Stromal cell of bone marrow (primary cell): ENCODE data around the gene KIF5C.

Experiments
- DNase-seq: peaks from one replicate; pipeline ENCODE4 v3.0.0-alpha.2; 2012; ENCODE audit warnings: low read depth

The KIF5C gene

DNA sequence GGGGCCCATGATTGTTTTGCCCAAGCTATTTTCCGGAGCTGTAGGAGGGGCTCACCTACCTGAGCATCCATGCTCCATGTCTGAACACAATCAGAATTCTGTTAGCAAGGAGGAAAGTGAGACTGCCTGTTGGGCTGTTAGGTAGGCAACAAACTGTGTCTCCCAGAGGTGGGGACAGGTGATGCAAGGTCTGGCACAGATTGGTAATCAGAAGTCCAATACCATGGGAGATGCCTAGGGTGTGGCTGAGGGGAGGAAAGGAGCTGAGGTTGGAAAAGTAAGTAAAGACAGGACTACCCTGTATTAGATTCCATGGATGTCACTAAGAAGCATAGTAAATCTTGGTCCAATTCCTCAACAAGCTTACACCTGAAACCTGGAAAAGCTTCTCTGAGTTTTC is 166.5 kb downstream of the KIF5C start:
- no peak for DNase-seq

DNA sequence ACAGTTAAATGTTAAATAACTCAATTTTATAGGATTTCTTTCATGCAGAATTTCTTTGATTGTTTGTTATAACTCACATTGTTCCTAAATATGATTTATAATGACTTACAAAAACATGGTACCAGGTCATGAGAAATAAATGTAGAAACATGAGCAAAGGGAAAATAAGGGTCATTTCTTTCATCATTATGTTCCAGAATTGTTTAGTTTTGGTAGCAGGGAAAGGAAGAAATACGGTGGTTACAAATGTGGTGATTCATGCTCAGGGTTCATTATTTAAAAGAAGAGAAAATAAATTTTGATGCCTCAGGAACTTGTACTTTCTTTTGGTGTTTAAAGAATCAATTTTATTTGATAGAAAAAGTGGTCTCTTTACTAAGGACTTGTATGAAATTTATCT is 167.9 kb downstream of the KIF5C start:
- DNase-seq = no peak

DNA sequence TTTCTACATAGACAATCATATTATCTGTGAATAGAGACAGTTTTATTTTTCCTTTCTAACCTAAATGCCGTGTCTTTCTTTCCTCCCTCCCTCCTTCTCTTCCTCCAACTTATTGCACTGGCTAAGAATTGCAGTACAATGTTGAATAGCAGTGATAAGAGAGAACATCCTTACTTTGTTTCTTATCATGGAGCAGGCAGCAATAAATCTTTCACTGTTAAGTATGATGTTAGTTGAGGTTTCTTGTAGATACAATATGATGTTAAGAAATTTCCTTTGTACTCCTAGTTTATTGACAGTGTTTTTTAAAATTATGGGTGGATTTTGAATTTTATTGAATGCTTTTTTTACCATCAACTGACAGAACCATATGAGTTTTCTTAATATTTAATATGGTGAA is 169.5 kb downstream of the KIF5C start:
- DNase-seq = no peak

DNA sequence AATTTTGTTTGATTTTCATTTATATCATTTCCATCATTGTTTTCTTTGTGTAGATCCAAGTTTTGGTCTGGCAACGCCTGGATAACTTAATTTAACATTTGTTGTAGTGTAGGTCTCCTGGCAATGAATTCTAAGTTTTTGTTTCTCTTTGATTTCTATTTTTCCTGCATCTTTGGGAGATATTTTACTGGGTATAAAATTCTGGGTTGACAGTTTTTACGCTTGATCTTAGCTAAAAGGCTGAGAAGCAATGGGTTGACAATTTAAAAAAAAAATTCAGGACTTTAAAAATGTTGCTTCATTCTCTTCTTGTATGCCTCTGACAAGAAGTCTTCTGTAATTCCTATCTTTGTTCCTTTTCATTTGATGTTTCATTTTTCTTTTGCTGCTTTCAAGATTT is 172.1 kb downstream of the KIF5C start:
- DNase-seq = no peak

DNA sequence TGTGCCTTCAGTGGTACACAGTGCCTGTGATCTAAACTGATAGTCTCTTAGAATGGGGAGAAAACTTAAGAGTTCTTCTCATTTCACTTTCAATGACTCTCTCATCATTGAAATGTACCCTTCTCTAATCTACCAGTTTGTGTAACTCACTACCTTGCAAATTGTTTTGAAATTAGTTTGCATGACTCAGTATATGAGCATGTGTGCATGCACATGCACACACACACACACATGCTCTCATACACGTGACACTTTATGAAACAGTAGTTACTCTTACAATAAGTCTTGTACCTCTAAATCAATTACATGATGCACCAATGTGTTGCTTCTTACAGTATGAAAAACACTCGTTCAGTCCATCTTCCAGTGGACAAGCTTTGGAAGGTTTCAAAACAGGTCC is 174.1 kb downstream of the KIF5C start:
- no peak for DNase-seq

DNA sequence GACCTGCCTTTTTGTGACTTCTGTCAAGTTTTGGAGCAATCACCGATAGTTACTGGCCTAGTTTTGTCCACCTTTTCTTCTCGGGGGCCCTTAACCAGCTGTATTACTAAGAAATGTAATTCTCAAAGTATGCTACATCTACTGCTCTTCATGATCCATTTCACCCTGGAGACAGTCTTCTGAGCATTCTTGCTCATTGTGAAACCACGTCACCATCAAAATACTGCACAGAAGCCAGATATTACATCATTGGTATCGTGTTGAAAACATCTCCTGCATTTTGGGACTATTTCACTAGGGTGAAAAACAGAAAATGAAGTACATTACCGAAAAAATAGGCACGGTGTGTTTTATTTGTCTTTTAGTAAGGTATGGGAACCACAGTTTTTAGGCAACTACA is 175.2 kb downstream of the KIF5C start:
- peak; percentile 77 for DNase-seq

DNA sequence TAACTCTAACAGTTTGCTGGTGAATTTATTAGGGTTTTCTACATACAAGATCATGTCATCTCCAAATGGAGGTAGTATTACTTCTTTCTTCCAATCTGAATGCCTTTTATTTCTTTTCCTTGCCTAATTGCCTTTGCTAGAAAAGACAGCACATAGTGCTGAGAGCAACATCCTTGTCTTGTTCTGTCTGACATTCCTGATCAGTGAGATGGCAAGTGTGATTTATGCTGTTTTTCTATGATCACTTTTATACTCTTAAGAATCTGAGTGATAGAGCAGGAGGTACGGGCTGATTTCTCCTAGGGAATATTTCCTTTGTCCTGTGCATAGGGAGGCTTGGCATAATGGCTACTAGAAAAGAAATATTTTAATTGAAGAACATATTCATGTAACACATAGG is 180.7 kb downstream of the KIF5C start:
- DNase-seq = no peak

DNA sequence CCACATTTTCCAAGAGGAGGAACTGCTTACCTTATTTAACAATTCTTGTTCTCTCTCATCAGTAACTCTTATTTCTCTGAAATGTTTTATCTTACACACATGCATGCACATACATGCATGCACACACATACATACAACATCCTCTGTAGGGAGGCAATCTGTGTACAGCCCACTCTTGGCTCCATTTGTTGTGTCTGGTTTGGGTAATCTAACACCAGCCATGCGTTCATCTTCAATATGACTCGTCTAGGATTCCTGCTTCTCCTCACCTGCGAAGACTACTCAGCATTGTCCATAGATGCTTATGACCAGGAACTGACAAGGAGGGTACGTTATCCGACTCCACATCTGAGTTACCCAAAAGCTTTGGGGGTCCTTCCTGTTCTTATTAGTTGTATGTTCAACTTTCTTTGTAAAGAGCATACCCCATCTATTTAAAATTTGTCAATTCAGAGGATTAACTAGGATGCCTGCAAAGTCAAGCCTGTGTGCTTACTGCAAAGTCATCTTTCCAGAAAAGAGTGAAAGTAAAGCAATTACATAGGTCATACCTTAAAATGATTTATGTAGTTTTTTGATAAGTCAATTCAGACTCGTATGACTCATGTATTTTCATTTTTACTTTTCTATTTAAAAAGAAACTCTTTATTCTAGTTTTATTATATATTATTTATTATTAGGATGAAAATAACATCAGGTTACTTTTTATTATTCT is 181.7 kb downstream of the KIF5C start:
- DNase-seq = no peak

DNA sequence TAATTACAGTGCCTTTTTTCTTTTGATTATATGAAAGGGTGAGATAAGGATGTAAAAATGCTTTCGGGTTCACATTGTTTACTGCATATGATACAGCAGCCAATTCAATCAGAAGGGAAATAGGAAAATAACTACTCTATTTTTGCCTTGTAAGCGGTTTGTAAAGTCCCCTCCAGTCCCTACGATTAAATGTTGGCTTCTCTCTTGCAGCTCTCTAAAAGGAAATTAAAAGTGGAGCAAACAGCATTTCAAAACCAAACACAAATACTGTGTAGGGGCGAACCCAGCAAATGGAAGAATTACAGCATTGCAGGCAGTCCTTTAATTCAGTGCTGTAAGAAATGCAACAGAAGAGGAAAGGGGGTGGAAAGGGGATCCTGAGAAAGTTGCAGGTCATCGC is 182.4 kb downstream of the KIF5C start:
- DNase-seq = no peak

DNA sequence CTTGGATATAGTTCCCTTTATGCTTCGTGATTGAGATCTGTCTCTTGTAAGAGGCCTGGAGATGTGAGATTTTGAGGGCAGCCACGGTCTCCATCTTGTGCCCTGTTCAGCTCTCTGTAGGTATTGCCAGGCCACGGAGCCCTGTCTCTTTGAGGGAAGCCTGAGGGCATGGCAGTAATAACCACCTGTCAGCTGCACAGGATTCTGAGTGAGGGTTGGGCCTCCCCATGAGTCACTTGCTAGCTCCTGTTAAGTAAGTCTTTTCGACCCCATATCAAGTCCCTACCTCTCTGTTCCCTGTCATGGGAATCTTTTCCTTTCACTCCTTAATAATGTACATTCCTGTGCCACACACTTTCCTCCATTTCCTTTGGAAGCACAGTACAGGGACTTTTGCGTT is 183.9 kb downstream of the KIF5C start:
- no peak for DNase-seq

DNA sequence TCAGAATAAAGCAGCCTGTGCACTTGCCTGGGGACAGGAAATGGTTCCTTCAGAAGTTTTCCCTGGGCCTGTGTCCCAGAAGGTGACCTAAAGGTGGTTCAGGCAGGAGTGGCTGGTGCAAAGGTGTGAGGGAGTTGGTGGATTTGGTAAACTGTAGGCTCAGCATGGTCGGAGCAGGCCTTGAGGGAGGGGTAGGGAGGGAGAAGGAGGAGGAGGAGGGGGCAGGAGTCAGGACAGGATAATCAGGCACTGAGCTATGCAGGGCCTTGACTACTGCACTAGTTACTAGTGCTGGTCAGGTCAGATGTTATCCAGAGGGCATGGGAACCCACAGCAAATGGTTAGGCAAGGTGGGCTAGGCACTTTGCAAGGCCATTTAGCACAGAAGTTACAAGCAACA is 184.8 kb downstream of the KIF5C start:
- DNase-seq = no peak

DNA sequence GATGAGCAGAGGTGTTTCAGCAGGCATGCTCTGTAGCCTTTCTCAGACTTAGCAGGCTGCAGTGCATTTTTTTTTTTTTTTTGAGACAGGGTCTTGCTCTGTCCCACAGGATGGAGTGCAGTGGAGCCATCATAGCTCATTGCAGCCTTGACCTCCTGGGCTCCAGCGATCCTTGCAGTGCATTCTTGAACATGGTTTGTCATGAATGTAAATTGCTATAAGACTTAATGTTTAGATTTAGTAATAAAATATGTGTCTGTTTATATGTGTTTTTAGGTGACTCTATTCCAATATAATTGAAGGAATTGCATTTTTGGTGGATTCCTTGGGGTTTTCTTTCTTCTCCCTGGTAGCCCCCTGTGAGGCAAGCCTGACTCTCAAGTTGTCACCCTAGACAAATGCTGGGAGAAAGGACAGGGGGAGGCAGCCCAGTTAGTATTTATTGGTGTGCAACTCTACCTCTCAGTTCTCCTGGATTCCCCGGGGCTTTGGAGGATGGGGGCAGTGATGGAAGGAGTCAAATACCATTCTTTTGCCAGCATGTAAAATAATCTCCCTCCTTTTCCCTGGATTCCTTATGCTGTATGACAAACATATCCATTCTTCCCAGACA is 186.2 kb downstream of the KIF5C start:
- no peak for DNase-seq

DNA sequence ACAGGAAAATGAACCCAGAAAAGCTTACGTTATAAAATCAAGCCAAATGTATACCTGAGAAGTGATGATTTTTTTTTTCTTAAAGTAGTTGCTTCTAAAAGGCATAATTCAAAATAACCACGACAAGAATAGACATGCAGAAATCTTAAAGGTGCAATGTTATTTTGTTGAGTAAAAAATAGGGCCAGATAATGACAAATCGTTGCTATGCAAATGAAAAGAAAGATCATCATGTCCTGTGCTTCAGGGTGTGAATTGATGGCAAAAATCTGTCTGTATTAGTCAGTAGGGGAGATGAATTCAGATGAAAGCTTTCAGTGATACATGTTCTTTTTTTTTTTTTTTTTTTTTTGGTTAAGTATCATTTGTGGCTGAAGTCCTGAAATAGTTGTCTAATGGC is 187.5 kb downstream of the KIF5C start:
- DNase-seq = no peak

DNA sequence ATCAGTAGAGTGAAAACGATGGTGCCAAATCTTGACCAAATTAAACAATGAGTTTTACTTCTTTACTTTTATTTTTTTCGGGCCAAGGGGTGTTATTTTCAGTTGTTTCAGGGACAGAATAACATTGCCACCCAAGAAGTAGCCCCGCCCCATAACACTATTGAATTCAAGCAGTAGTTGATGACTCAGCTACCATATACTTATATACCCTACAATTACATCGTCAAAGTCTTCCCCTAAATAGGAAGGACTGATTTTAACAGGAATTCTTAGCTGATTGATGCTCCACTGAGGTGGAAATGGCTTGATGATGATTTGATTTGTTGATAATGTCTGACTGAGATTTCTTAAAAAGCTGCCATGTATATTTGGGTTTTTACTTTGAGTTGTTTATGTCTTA is 188.2 kb downstream of the KIF5C start:
- DNase-seq = no peak

DNA sequence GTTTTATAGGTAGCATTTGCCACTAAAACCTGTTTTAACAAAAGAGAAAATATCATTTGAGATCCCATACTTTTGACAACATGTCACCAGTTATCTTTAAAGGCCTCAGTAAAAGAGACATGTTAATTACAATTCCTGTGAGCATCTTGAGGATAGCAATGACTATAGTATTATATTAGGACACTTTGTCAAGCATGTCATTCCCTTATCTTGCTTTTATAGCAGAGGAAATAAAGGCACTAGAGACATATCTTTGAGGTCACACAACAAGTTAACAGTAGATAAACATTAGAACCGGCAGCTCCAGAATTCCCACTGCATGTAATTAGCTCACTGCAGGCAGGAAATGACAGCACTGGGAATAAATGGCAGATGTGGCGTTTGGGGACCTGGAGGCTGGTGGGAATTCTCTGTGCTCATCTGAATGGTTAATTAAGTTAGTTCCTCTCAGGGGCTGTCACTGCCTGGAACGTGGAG is 189.4 kb downstream of the KIF5C start:
- no peak for DNase-seq

DNA sequence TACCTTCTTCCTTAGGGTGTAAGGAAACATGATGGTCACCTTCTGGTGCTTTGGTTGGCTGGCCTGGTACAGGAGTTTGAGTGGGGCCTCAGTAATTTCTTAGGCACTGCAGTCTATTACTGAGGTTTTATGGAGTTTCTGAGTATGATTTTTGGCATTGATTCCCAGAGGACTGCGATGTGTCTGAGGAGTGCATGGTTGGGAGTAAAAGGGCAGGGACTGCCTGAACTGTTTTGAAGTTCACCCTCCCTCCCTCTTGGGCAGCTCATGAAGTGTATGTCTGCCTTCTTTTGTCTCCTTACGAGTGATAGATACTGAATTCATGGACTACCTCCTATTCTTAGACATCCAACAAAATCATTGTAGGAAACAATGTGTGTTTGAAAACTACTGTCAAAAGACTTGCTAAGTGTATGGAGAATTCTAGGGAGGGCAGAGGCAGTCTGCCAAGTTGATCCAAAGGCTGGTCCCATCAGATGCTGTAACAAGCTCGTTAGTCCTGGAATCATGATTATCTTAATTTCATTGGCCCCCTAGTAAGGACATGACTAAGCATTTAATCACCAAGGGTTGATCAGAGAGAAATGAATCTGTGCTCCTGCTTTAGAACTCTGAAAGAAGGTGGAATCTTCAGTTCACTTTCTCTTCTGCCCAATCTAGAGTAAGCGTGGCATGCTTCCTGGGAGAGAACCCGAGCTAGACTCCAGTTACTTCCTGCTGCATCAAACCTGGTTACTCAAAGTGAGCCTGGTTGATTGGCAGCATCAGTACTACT is 190.0 kb downstream of the KIF5C start:
- DNase-seq = no peak

DNA sequence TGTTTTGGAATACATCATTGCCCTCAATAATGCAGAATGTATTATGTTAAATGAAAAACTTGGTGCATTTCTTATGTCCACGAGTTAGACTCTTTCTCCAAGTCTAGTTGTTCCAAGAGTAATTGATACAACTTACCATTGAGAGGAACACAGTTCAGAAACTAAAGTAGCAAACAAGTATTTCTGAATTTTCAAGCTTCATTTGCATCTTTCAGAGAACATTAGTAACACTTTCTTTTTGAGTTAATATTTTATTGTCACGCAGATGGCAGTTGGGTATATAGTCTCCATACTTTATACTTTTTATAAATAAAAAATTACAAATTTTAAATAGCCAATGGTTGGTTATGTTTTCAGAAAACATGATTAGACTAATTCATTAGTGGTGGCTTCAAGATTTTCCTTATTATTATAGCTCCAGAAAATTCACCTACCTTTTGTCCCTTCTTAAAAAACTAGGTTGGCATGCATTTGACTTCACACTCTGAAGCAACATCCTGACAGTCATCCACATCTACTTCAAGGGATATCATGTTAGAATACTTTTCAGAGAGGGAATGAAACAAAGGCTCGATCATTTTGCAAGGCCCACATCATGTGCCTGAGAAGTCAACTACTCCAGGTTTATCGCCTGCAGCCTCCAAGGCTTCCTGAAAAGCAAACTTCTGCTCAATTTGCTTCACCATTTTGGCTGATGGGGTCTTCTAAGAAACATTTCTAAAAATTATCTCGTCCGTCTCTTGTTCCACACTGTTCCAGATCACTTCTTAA is 193.4 kb downstream of the KIF5C start:
- no peak for DNase-seq

DNA sequence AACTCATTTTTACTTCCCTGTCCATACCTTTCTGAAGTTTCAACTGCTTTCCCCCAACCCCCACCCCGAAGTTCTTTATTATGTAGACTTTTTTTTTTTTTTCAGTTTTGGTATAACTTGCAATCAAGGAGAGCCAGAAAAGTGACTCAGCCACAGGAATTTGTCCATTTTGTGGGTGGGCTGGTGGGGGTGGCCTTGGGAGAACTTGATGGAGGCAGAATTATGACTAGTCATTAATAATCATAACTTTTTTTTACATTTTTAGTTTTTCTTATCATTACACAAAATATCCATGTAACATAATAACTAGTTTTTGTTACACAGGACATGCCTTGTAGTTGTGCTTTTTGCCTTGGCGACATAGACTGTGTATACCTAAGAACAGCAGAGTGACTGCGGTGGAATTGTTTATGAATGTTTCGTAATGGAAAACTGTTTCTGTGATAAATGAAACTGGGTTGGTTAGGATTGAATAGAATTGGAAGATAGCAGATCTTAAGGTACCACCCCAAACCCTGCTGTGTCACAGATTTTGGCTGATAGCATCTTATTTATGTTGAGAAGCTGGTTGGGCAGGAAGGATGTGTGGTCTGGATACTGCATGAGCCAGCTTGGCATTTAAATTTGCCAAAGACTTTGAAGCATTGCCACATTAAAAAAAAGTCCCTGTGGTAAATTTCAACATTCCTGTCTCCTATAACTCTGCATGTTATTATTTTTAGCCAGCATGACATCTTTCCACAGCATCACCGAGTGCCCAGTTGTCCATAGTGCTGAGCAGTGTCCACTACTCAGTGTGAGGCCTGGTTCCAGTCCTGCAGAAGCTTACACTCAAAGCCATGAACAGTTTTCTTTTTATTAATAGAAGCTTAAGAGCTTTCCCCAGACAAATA is 194.2 kb downstream of the KIF5C start:
- peak; percentile 71 for DNase-seq

DNA sequence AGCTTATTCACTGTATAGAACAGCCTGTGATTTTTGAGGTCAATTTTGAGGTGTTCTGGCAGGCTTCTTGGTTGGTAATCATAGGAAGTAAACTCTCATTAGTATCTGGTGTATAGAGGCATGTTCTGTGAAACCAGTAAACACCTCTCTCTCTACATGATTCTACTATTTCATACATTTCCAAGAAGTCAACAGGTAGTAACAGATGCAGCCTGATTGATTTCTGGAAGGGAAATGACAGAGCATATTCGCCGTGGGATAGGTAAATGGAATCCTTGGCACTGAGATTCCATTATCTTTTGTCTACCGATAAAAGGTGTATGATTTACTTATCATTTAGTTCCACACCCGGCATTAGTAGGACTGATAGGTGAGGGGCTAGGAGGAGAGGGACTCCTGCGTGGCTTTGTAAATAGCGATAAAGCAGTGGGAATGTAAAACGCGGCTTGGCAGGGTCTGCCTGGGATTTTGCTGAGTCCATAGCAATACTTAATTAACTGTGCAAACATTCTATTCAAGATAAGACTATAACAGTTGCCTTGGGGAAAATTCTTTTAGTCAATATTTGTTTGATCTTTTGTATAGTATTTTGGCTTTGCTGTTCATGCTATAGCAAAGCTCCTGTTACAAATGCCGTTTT is 195.8 kb downstream of the KIF5C start:
- DNase-seq = no peak

DNA sequence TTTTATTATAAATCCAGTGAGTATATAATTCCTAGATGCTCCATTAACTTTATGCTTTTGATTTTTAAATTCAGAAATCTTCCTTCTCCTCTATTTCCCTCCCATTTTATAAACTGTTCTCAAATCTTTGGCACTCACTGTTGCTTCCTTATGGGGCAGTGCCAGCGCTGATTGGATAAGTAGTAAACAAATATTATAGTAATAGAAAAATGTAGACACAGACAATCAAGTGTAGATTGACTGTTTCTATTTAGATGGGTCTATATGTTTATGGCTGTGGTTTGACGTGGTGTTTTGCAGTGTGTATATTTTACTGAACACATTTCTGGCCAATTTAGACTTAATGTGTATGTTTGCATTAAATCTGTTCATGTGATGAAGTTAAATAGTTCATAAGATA is 200.1 kb downstream of the KIF5C start:
- no peak for DNase-seq

DNA sequence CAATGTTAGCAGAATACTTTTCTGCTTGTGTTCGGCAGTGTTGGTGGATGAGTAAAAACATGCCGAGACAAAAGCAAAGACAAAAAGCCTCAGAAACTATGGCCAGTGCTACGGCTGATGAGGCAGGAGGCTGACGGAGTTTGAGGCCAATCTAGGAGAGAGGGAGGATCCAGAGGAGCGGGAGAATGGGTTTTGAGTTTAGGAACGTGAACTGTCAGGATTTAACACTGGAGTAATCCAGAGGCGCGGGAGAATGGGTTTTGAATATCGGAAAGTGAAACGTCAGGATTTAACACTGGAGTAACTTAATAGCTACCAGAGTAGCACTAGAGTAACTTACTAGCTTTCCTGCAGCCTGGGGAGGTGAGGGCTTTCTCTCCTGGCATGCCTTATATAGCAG is 200.8 kb downstream of the KIF5C start:
- DNase-seq = peak; percentile 12
